H1 (cell line): Measurements from ENCODE around the gene GNAT2. TPM values are rescaled to one million over a fixed set of nuclear protein-coding genes. Genes with fewer than 3 reads are reported as not detected.
A peak's percentile ranks its signal among the peaks of the same experiment; 100 is the strongest.

ENCODE experiments used
- CTCF ChIA-PET: fragments of 300-600 bp; sonication (Branson Sonifier 250); formaldehyde crosslinking; loops from one replicate; lab custom pipeline; 2021; ENCODE audit not compliant: partially characterized antibody; lab: Charles Lee
- POLR2A ChIA-PET: fragments of 300-600 bp; sonication (Branson Sonifier 250); formaldehyde crosslinking; loops from one replicate; lab custom pipeline; 2021; ENCODE audit warnings: inconsistent platforms; ENCODE audit not compliant: partially characterized antibody; lab: Charles Lee
- DNase-seq, 2 experiments: peaks; one replicate each; pipeline versions ENCODE4 v3.0.0 to v3.0.0-alpha.2; 2010 to 2022; ENCODE audit warnings: low spot score in 2 of 2, low read depth in 1 of 2, mixed read lengths in 1 of 2
- FAIRE-seq: peaks from 2 replicates; lab custom pipeline; 2011; peaks lifted over from hg19 to GRCh38; lab: Jason Lieb, UNC
- H2AFZ ChIP-seq: 2 replicates; pipeline ENCODE4 v1.8.1; 2012; ENCODE audit warnings: low read length, inconsistent platforms
- H2AK5ac ChIP-seq: 2 replicates; pipeline ENCODE4 v1.6.1; 2013; ENCODE audit warnings: low read depth, low read length
- H2BK120ac ChIP-seq: replicated peaks from 2 replicates; pipeline ENCODE3; 2013; ENCODE audit warnings: low read depth, low read length, inconsistent platforms
- H2BK12ac ChIP-seq: 2 replicates; pipeline ENCODE4 v1.6.1; 2013; ENCODE audit warnings: low read depth, low read length
- H2BK15ac ChIP-seq: 2 replicates; pipeline ENCODE4 v1.6.1; 2013; ENCODE audit warnings: low read length
- H2BK20ac ChIP-seq: 2 replicates; pipeline ENCODE4 v1.6.1; 2013; ENCODE audit warnings: low read length
- H2BK5ac ChIP-seq: 2 replicates; pipeline ENCODE4 v1.6.1; 2013; ENCODE audit warnings: low read depth, low read length
- H3K14ac ChIP-seq: 2 replicates; pipeline ENCODE4 v1.6.1; 2013; ENCODE audit warnings: inconsistent platforms; ENCODE audit not compliant: insufficient read length
- H3K18ac ChIP-seq: 2 replicates; pipeline ENCODE4 v1.6.1; 2013; ENCODE audit warnings: low read length; ENCODE audit errors: extremely low read depth
- H3K23ac ChIP-seq: 2 replicates; pipeline ENCODE4 v1.6.1; 2013; ENCODE audit warnings: inconsistent platforms; ENCODE audit not compliant: insufficient read length
- H3K23me2 ChIP-seq: 2 replicates; pipeline ENCODE4 v1.6.1; 2013; ENCODE audit warnings: low read depth, low read length
- H3K27ac ChIP-seq: 2 replicates; pipeline ENCODE4 v1.6.1; 2011; ENCODE audit warnings: low read depth, low read length, inconsistent platforms
- H3K27me3 ChIP-seq, 4 experiments: replicated peaks in 1 of 4; 1 replicate in 1 of 4; 2 replicates in 3 of 4; pipeline versions ENCODE4 v1.6.1 to v1.8.1; 2011 to 2013; ENCODE audit warnings: low read length in 3 of 4, mild to moderate bottlenecking in 3 of 4, inconsistent platforms in 2 of 4, mixed read lengths in 2 of 4, moderate library complexity in 1 of 4; ENCODE audit not compliant: control insufficient read depth in 3 of 4, insufficient read depth in 3 of 4; ENCODE audit errors: extremely low read depth in 1 of 4
- H3K36me3 ChIP-seq, 4 experiments: 2 replicates each; pipeline versions ENCODE4 v1.6.1 to v1.8.1; 2011 to 2013; ENCODE audit warnings: mild to moderate bottlenecking in 4 of 4, low read length in 3 of 4, moderate library complexity in 2 of 4, control low read depth in 1 of 4, inconsistent platforms in 1 of 4; ENCODE audit not compliant: insufficient read depth in 4 of 4, control insufficient read depth in 2 of 4
- H3K4ac ChIP-seq: replicated peaks from 2 replicates; pipeline ENCODE3; 2013; ENCODE audit warnings: low read length, low read depth, mixed read lengths, inconsistent platforms; ENCODE audit not compliant: insufficient read length
- H3K4me1 ChIP-seq, 4 experiments: replicated peaks in 1 of 4; 1 replicate in 1 of 4; 2 replicates in 3 of 4; pipeline versions ENCODE4 v1.6.1 to v1.8.1; 2011 to 2013; ENCODE audit warnings: low read length in 3 of 4, inconsistent platforms in 2 of 4, mixed read lengths in 1 of 4; ENCODE audit not compliant: insufficient read depth in 4 of 4, control insufficient read depth in 3 of 4
- H3K4me2 ChIP-seq, 2 experiments: 2 replicates each; pipeline versions ENCODE4 v1.6.1 to v1.8.1; 2011 to 2013; ENCODE audit warnings: low read depth in 2 of 2, low read length in 2 of 2, control low read depth in 1 of 2, inconsistent platforms in 1 of 2, mild to moderate bottlenecking in 1 of 2; ENCODE audit not compliant: insufficient read depth in 1 of 2
- H3K4me3 ChIP-seq, 4 experiments: fragments of 200-600, 300-600 bp in 1 of 4; sonication (generic), shearing (Covaris generic), sonication (Bioruptor Twin) in 1 of 4; 2 replicates each; pipeline versions ENCODE4 v1.5.1 to v1.8.1; 2011 to 2016; ENCODE audit warnings: low read length in 4 of 4, low read depth in 3 of 4, control low read depth in 2 of 4, inconsistent platforms in 2 of 4, mild to moderate bottlenecking in 2 of 4, mixed read lengths in 1 of 4, moderate library complexity in 1 of 4; ENCODE audit not compliant: insufficient read depth in 2 of 4; ENCODE audit errors: extremely low read depth in 1 of 4
- H3K56ac ChIP-seq: replicated peaks from 2 replicates; pipeline ENCODE3; 2013; ENCODE audit warnings: low read depth, mild to moderate bottlenecking, mixed read lengths, low read length, inconsistent platforms; ENCODE audit not compliant: insufficient read length
- H3K79me1 ChIP-seq: 2 replicates; pipeline ENCODE4 v1.6.1; 2013; ENCODE audit warnings: low read depth, low read length, control low read depth
- H3K79me2 ChIP-seq, 2 experiments: 2 replicates each; pipeline versions ENCODE4 v1.6.1 to v1.8.1; 2012 to 2013; ENCODE audit warnings: low read length in 2 of 2, mild to moderate bottlenecking in 2 of 2, inconsistent platforms in 1 of 2; ENCODE audit not compliant: insufficient read depth in 2 of 2, control insufficient read depth in 1 of 2
- H3K9ac ChIP-seq, 4 experiments: replicated peaks in 1 of 4; 1 replicate in 1 of 4; 2 replicates in 3 of 4; pipeline versions ENCODE4 v1.6.1 to v1.8.1; 2011 to 2013; ENCODE audit warnings: low read depth in 3 of 4, low read length in 3 of 4, control low read depth in 2 of 4, mild to moderate bottlenecking in 2 of 4, moderate library complexity in 2 of 4, inconsistent platforms in 1 of 4; ENCODE audit errors: extremely low read depth in 1 of 4
- H3K9me3 ChIP-seq, 2 experiments: 2 replicates each; pipeline versions ENCODE4 v1.6.1 to v1.8.1; 2012 to 2013; ENCODE audit warnings: mild to moderate bottlenecking in 2 of 2, moderate library complexity in 2 of 2, control low read depth in 1 of 2, inconsistent platforms in 1 of 2, low read depth in 1 of 2, low read length in 1 of 2, mixed read lengths in 1 of 2; ENCODE audit not compliant: insufficient read depth in 2 of 2
- H4K20me1 ChIP-seq, 2 experiments: replicated peaks in 1 of 2; 2 replicates each; pipeline versions ENCODE3 to v1.8.1; 2011 to 2013; ENCODE audit warnings: inconsistent platforms in 2 of 2, low read length in 2 of 2, mild to moderate bottlenecking in 1 of 2; ENCODE audit not compliant: insufficient read depth in 2 of 2, control insufficient read depth in 1 of 2
- H4K5ac ChIP-seq: 2 replicates; pipeline ENCODE4 v1.6.1; 2013; ENCODE audit warnings: low read length, low read depth, mixed read lengths, inconsistent platforms; ENCODE audit not compliant: insufficient read length
- H4K8ac ChIP-seq: 2 replicates; pipeline ENCODE4 v1.8.0; 2013; ENCODE audit warnings: mild to moderate bottlenecking, moderate library complexity, low read length, inconsistent platforms; ENCODE audit not compliant: insufficient read depth; ENCODE audit errors: extremely low read depth
- H4K91ac ChIP-seq: replicated peaks from 2 replicates; pipeline ENCODE3; 2013; ENCODE audit warnings: low read length, mixed read lengths, inconsistent platforms; ENCODE audit not compliant: insufficient read length
- ASH2L ChIP-seq: fragments of 200-600, 300-600 bp; sonication (generic); IDR thresholded peaks from one replicate; pipeline ENCODE4 v1.7.1; 2017; ENCODE audit warnings: low read length
- ATF2 ChIP-seq: IDR thresholded peaks from 2 replicates; pipeline ENCODE4 v1.6.1; 2012; ENCODE audit warnings: low read length, inconsistent platforms
- CEBPB ChIP-seq: IDR thresholded peaks from 2 replicates; pipeline ENCODE4 v1.6.1; 2012; ENCODE audit warnings: low read depth, low read length
- KDM4A ChIP-seq: IDR thresholded peaks from one replicate; pipeline ENCODE4 v1.7.1; 2012; ENCODE audit warnings: low read depth, mild to moderate bottlenecking, moderate library complexity, low read length, inconsistent platforms; ENCODE audit not compliant: severe bottlenecking
- KDM5A ChIP-seq: fragments of 200-600 bp; IDR thresholded peaks from 2 replicates; pipeline ENCODE4 v1.7.1; 2012; ENCODE audit warnings: mild to moderate bottlenecking, low read length, inconsistent platforms, mixed read lengths
- RNF2 ChIP-seq: fragments of 200-900, 300-1000 bp; sonication (generic); IDR thresholded peaks from 2 replicates; pipeline ENCODE4 v1.7.1; 2016; ENCODE audit warnings: borderline replicate concordance, low read depth, mild to moderate bottlenecking, antibody characterized with exemption, low read length; ENCODE audit not compliant: poor library complexity, severe bottlenecking; ENCODE audit errors: missing control alignments
- SIX5 ChIP-seq: IDR thresholded peaks from 2 replicates; pipeline ENCODE4 v1.6.1; 2011; ENCODE audit warnings: mild to moderate bottlenecking, low read depth, low read length
- SP4 ChIP-seq: IDR thresholded peaks from 2 replicates; pipeline ENCODE4 v1.6.1; 2012; ENCODE audit warnings: low read length, inconsistent platforms
- TCF12 ChIP-seq: IDR thresholded peaks from 2 replicates; pipeline ENCODE4 v1.6.1; 2011; ENCODE audit warnings: low read depth, mild to moderate bottlenecking, low read length
- ZNF274 ChIP-seq: IDR thresholded peaks from 2 replicates; pipeline ENCODE4 v1.7.0; 2012; ENCODE audit warnings: low read length, borderline replicate concordance; ENCODE audit errors: extremely low read depth
- WGBS, 2 experiments: shearing (Covaris generic) in 1 of 2; methylation state at CpG; one replicate each; pipeline versions ENCODE4 v1.1.6 to v1.1.7; 2013 to 2015; ENCODE audit warnings: low lambda C conversion rate in 2 of 2, mixed read lengths in 2 of 2, inconsistent platforms in 1 of 2, low coverage in 1 of 2, missing lambda C conversion rate in 1 of 2; ENCODE audit not compliant: insufficient replicate concordance in 2 of 2, insufficient coverage in 1 of 2, insufficient read length in 1 of 2; ENCODE audit errors: extremely low coverage in 1 of 2, missing lambda C conversion rate in 1 of 2; 5-methylcytosine and 5-hydroxymethylcytosine counted together
- polyA plus RNA-seq, 7 experiments: library from polyadenylated mRNA; depleted of rRNA in 3 of 7; stranded (reverse) in 5 of 7; unstranded in 2 of 7; fragments of >200 nt in 5 of 7; fragments of 200-250 nt in 2 of 7; gene quantifications; 1 replicate in 5 of 7; 2 replicates in 1 of 7; 4 replicates in 1 of 7; pipeline versions ENCODE4 v1.2.1 to v1.2.3, GENCODE V29; 2011 to 2013; ENCODE audit warnings: missing spikeins in 2 of 7, mixed read lengths in 2 of 7
- total RNA-seq: library from RNA; stranded (reverse); fragmentation: NEBNext Ultra II Directional; extraction: Animal tissue kit (Norgen Biotek cat#: 25700); gene quantifications from 2 replicates; pipeline ENCODE4 v1.2.1, GENCODE V29; 2021

The GNAT2 gene
- total and polyA plus RNA-seq, 2 of the 8 experiments (the other 6 are each of a cell fraction or from before 2014, with no cell fraction given): 0.05 TPM; not detected in 1

GRCh38 chr1:109643385-109644230 is 24.2 kb upstream of the GNAT2 start:
- H3K18ac ChIP-seq: no peak overlapping the region; the same call in 1 of the 2 replicates
- no peaks in the 10 kb centered on the region for H3K9me3 ChIP-seq
- H2BK15ac ChIP-seq: no peak overlapping the region
- H3K23me2 ChIP-seq: no peaks in the 10 kb centered on the region
- H3K23ac ChIP-seq: no peak overlapping the region
- H2BK20ac ChIP-seq: no peak overlapping the region
- H3K27me3 ChIP-seq: no peaks in the 10 kb centered on the region; a peak in 2 of 7 replicates
- H4K8ac ChIP-seq: peak overlapping the region; percentile 22
- H4K5ac ChIP-seq: no peak overlapping the region
- DNase-seq: peak; percentile 74 to 99
- H4K91ac ChIP-seq: no peak overlapping the region
- ChIA-PET POLR2A (interaction anchor here (0.6 to 1.0 kb wide), 6 partner anchors 8 to 342 kb away, joined by 3 to 6 read pairs (median 4); partner anchors contain the start of genes GSTM1 and GSTM4), CTCF (interaction anchor here (0.6 to 10.7 kb wide), 31 partner anchors 10 to 364 kb away, joined by 3 to 293 read pairs (median 3); partner anchors contain the start of genes AHCYL1, EPS8L3, GSTM1 and GSTM4)
- no peak overlapping the region for H2BK12ac ChIP-seq
- H3K79me2 ChIP-seq: no peaks in the 10 kb centered on the region
- H2BK5ac ChIP-seq: 0 out of 2 replicates have a peak overlapping the region, but pooled peaks have one; percentile 18
- no peaks in the 10 kb centered on the region for H4K20me1 ChIP-seq
- H3K4me2 ChIP-seq: peak overlapping the region in 1 of 2 experiments; percentile 44; a peak in 1 of 4 replicates
- H3K4ac ChIP-seq: no peak overlapping the region
- H3K4me3 ChIP-seq: no peak overlapping the region
- 45% methylated on average over 30 of the region's 32 CpGs; no CpG with 5 or more reads in 1 of the 2 experiments for WGBS, 2 experiments
- no peak overlapping the region for H3K9ac ChIP-seq
- no peak overlapping the region for H2BK120ac ChIP-seq
- H3K79me1 ChIP-seq: no peaks in the 10 kb centered on the region
- H3K27ac ChIP-seq: no peak overlapping the region
- no peak overlapping the region for H3K56ac ChIP-seq
- no peak for FAIRE-seq
- no peaks in the 10 kb centered on the region for H3K36me3 ChIP-seq
- no peaks in the 10 kb centered on the region; a peak in 1 of 7 replicates for H3K4me1 ChIP-seq
- H3K14ac ChIP-seq: no peak overlapping the region
- H2AFZ ChIP-seq: peak overlapping the region; percentile 60; the same call in 1 of the 2 replicates
- no peak overlapping the region for H2AK5ac ChIP-seq
- TF ChIP-seq ZNF274 (no peak), SP4 (no peak), KDM4A (no peak), TCF12 (no peak), SIX5 (no peak), KDM5A (no peak), ATF2 (no peak), CEBPB (0 out of 2 replicates have a peak, but pooled peaks have one; percentile 1), RNF2 (no peak), ASH2L (peak; percentile 25)
